Hematopoietic multipotent progenitor cell treated with erythropoietin and hydrocortisone succinate and interleukin-3 and kit ligand, for 4 days (in vitro differentiated cells): ENCODE results near the gene ZBTB12.
"Not testable (repeated sequence)": the region's sequence is repeated elsewhere in the genome, so short reads cannot be mapped to it uniquely, and the experiment has no call there.

ENCODE experiments used
- DNase-seq: peaks from one replicate; pipeline ENCODE4 v3.0.0-alpha.2; 2015

Gene ZBTB12

GRCh38 chr6:31920811-31921210 is 18.9 kb upstream of the ZBTB12 start:
- no peak for DNase-seq

- DNase-seq: peak; percentile 30
These were observed 17.9 kb upstream of the ZBTB12 start for GRCh38 chr6:31919624-31920303.

- no peak for DNase-seq
These were observed 16.3 kb upstream of the ZBTB12 start for GRCh38 chr6:31918069-31918720.

- DNase-seq: no peak
These were observed 13.9 kb upstream of the ZBTB12 start for GRCh38 chr6:31915756-31916155.

GRCh38 chr6:31915351-31915750 is 13.5 kb upstream of the ZBTB12 start:
- DNase-seq: no peak

GRCh38 chr6:31911826-31912585 is 10.1 kb upstream of the ZBTB12 start:
- no peak for DNase-seq

- DNase-seq: not testable (repeated sequence)
These were observed 7.4 kb upstream of the ZBTB12 start for GRCh38 chr6:31909298-31909697.

- no peak for DNase-seq
These were observed 6.9 kb upstream of the ZBTB12 start for GRCh38 chr6:31908791-31909190.

GRCh38 chr6:31908255-31908654 is 6.4 kb upstream of the ZBTB12 start:
- not testable (repeated sequence) for DNase-seq

GRCh38 chr6:31907158-31907813 is 5.4 kb upstream of the ZBTB12 start:
- peak; percentile 82 for DNase-seq

- DNase-seq: not testable (repeated sequence)
These were observed 4.8 kb upstream of the ZBTB12 start for GRCh38 chr6:31906727-31907126.

- DNase-seq: no peak
These were observed 4.2 kb upstream of the ZBTB12 start for GRCh38 chr6:31906122-31906521.

GRCh38 chr6:31905041-31905440 is 3.2 kb upstream of the ZBTB12 start:
- no peak for DNase-seq

- DNase-seq: peak; percentile 63
These were observed 2.1 kb upstream of the ZBTB12 start for GRCh38 chr6:31903957-31904356.

- peak; percentile 86 for DNase-seq
These were observed 402 bp downstream of the ZBTB12 start for GRCh38 chr6:31901415-31901952.

GRCh38 chr6:31900917-31901414 is 920 bp downstream of the ZBTB12 start:
- no peak for DNase-seq

GRCh38 chr6:31899882-31900722 is 1.8 kb downstream of the ZBTB12 start:
- peak; percentile 34 for DNase-seq

GRCh38 chr6:31899215-31899614 is 2.7 kb downstream of the ZBTB12 start:
- DNase-seq: no peak

- peak; percentile 77 for DNase-seq
These were observed 3.4 kb downstream of the ZBTB12 start for GRCh38 chr6:31898383-31899011.

GRCh38 chr6:31897612-31898382 is 4.1 kb downstream of the ZBTB12 start, which contains the start of gene EHMT2:
Gene EHMT2, minus strand, starts transcription at chr6:31897698. Its CDS starts 21 bp downstream, at chr6:31897677.
- DNase-seq: peak; percentile 95
